GM19193 (cell line): ENCODE data around the gene RFX8.

ENCODE experiments used
- POLR2A ChIP-seq: IDR thresholded peaks from 4 replicates; pipeline ENCODE4 v1.6.1; 2011; ENCODE audit not compliant: insufficient read depth, insufficient read length; ENCODE audit errors: extremely low read depth

The RFX8 gene

GRCh38 chr2:101474731-101475384 lies at the start of gene RFX8:
Gene RFX8, minus strand, starts transcription at chr2:101475112. Its CDS starts 8,264 bp downstream, at chr2:101466848.
- TF ChIP-seq POLR2A, result no peak

- TF ChIP-seq POLR2A, result no peak
Observed at GRCh38 chr2:101521487-101521886, 46.6 kb upstream of the RFX8 start.

- TF ChIP-seq POLR2A, result no peak
Observed at GRCh38 chr2:101520246-101520645, 45.3 kb upstream of the RFX8 start.

GRCh38 chr2:101518578-101519492 lies 43.9 kb upstream of the RFX8 start:
- no peak for TF ChIP-seq POLR2A

- no peak for TF ChIP-seq POLR2A
Observed at GRCh38 chr2:101517758-101518271, 42.9 kb upstream of the RFX8 start.

GRCh38 chr2:101516823-101517690 lies 42.1 kb upstream of the RFX8 start:
- no peak for TF ChIP-seq POLR2A

GRCh38 chr2:101516349-101516748 lies 41.4 kb upstream of the RFX8 start:
- TF ChIP-seq POLR2A, result no peak

GRCh38 chr2:101515477-101515876 lies 40.6 kb upstream of the RFX8 start:
- TF ChIP-seq POLR2A, result no peak

- TF ChIP-seq POLR2A, result no peak
Observed at GRCh38 chr2:101512993-101513392, 38.1 kb upstream of the RFX8 start.

- TF ChIP-seq POLR2A, result no peak
Observed at GRCh38 chr2:101511381-101511780, 36.5 kb upstream of the RFX8 start.

- no peak for TF ChIP-seq POLR2A
Observed at GRCh38 chr2:101509499-101510284, 34.8 kb upstream of the RFX8 start.

- no peak for TF ChIP-seq POLR2A
Observed at GRCh38 chr2:101508636-101509035, 33.7 kb upstream of the RFX8 start.

- TF ChIP-seq POLR2A, result no peak
Observed at GRCh38 chr2:101502095-101502494, 27.2 kb upstream of the RFX8 start.

- TF ChIP-seq POLR2A, result no peak
Observed at GRCh38 chr2:101501443-101501842, 26.5 kb upstream of the RFX8 start.
